AG20443 (cell line): ENCODE measurements around the gene S100A10.

Source experiments
- DNase-seq: peaks from one replicate; pipeline ENCODE4 v3.0.0; 2012; ENCODE audit warnings: low spot score, mixed read lengths

Gene S100A10

GRCh38 chr1:151993734-151994496 is at the start of gene S100A10:
S100A10 (minus strand) TSS chr1:151993859; CDS start chr1:151986230, 7,629 bp downstream.
- peak; percentile 85 for DNase-seq

- no peak for DNase-seq
Measured at GRCh38 chr1:152042030-152042429, 48.4 kb upstream of the S100A10 start.

- no peak for DNase-seq
Measured at GRCh38 chr1:152039886-152040285, 46.2 kb upstream of the S100A10 start.

GRCh38 chr1:152039461-152039860 is 45.8 kb upstream of the S100A10 start:
- no peak for DNase-seq

GRCh38 chr1:152038871-152039270 is 45.2 kb upstream of the S100A10 start:
- DNase-seq, result no peak

GRCh38 chr1:152036267-152037216 is 42.9 kb upstream of the S100A10 start, which contains the start of gene S100A11:
S100A11 (minus strand) TSS chr1:152037004; CDS start chr1:152036915, 89 bp downstream.
- DNase-seq, result peak; percentile 96

GRCh38 chr1:152035539-152036266 is 42.0 kb upstream of the S100A10 start:
- peak; percentile 33 for DNase-seq

GRCh38 chr1:152034654-152035538 is 41.2 kb upstream of the S100A10 start:
- DNase-seq, result peak; percentile 72

- no peak for DNase-seq
Measured at GRCh38 chr1:152034324-152034653, 40.6 kb upstream of the S100A10 start.

- DNase-seq, result no peak
Measured at GRCh38 chr1:152029929-152030211, 36.2 kb upstream of the S100A10 start.

- peak; percentile 35 for DNase-seq
Measured at GRCh38 chr1:152029144-152029928, 35.7 kb upstream of the S100A10 start.

- DNase-seq, result no peak
Measured at GRCh38 chr1:152026895-152027294, 33.2 kb upstream of the S100A10 start.

GRCh38 chr1:152024223-152024622 is 30.6 kb upstream of the S100A10 start:
- no peak for DNase-seq

- no peak for DNase-seq
Measured at GRCh38 chr1:152023221-152023620, 29.6 kb upstream of the S100A10 start.

GRCh38 chr1:152022474-152022873 is 28.8 kb upstream of the S100A10 start:
- DNase-seq, result no peak

GRCh38 chr1:152021569-152021968 is 27.9 kb upstream of the S100A10 start:
- no peak for DNase-seq

- peak; percentile 14 for DNase-seq
Measured at GRCh38 chr1:152020849-152021248, 27.2 kb upstream of the S100A10 start.

- no peak for DNase-seq
Measured at GRCh38 chr1:152018537-152018936, 24.9 kb upstream of the S100A10 start.

GRCh38 chr1:152015766-152016165 is 22.1 kb upstream of the S100A10 start:
- DNase-seq, result no peak

GRCh38 chr1:152014943-152015342 is 21.3 kb upstream of the S100A10 start:
- no peak for DNase-seq
